ENCODE measurements around the gene VAV2. TPM values are rescaled to one million over a fixed set of nuclear protein-coding genes. Genes with fewer than 3 reads are reported as not detected.

Gene VAV2
- total RNA-seq, 3 donors from 2014 or later (not counting 1 experiment from before 2014, with no cell fraction given): 3.9 to 5.1 (median 4.8) TPM

DNA sequence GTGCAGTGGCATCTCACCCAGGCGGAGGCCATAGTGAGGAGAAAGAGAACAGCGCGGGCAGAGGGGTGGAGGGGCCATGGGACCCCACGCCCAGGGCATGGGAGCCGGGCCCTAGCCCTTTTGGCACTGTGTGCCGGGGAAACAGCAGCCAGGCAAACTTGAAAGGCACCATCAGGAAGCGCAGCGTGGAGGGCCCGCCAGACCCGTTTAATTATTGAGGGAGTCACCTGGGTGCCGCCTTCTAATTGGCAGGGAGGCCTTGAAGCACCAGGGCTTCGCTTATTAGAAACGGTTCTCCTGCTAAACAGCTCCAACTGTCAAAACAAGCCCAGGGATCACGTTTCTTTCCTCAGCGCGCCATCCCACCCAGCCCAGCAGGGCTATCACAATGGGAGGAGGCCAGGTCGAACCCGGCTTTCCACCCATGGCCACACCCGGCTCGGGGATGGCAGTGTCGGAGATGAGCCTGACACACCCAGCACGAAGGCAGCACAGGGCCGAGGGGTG lies 149.3 kb downstream of the VAV2 start:
- peaks cover 0 to 5% of the 10 kb centered on the region in 2 donors for H3K4me1 Mint-ChIP-seq
- Histone ChIP-seq H3K9me3 (ENCODE audit: control insufficient read depth, insufficient read depth, low read length) (no peaks in the 10 kb centered on the region), H3K36me3 (ENCODE audit: control insufficient read depth, insufficient read depth, low read length) (no peaks in the 10 kb centered on the region), H3K4me3 (ENCODE audit: low read length) (no peak overlapping the region), H3K27me3 (ENCODE audit: control insufficient read depth, insufficient read depth, low read length) (no peaks in the 10 kb centered on the region), H3K4me1 (ENCODE audit: control insufficient read depth, insufficient read depth, low read length) (peaks cover 6% of the 10 kb centered on the region), H3K27ac (ENCODE audit: low read length) (no peak overlapping the region)
- ATAC-seq: no peak
- intact Hi-C loops (cut with micrococcal nuclease): no loop called here
- no peak overlapping the region for H3K4me3 Mint-ChIP-seq
- TF ChIP-seq, protein P1, sequence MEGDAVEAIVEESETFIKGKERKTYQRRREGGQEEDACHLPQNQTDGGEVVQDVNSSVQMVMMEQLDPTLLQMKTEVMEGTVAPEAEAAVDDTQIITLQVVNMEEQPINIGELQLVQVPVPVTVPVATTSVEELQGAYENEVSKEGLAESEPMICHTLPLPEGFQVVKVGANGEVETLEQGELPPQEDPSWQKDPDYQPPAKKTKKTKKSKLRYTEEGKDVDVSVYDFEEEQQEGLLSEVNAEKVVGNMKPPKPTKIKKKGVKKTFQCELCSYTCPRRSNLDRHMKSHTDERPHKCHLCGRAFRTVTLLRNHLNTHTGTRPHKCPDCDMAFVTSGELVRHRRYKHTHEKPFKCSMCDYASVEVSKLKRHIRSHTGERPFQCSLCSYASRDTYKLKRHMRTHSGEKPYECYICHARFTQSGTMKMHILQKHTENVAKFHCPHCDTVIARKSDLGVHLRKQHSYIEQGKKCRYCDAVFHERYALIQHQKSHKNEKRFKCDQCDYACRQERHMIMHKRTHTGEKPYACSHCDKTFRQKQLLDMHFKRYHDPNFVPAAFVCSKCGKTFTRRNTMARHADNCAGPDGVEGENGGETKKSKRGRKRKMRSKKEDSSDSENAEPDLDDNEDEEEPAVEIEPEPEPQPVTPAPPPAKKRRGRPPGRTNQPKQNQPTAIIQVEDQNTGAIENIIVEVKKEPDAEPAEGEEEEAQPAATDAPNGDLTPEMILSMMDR (IDR thresholded peaks at IDR 0.05): no peak
- no peak for DNase-seq
- H3K27ac Mint-ChIP-seq: no peak overlapping the region
- no peaks in the 10 kb centered on the region for H3K27me3 Mint-ChIP-seq (ENCODE audit: low read depth in 2 of 2)
- no peaks in the 10 kb centered on the region for H3K36me3 Mint-ChIP-seq
- WGBS (ENCODE audit: insufficient coverage): 96% methylated on average over 23 of the region's 23 CpGs
- no peaks in the 10 kb centered on the region for H3K9me3 Mint-ChIP-seq

GRCh38 chr9:133842174-133842573 lies 149.9 kb downstream of the VAV2 start:
- H3K4me3 Mint-ChIP-seq: no peak overlapping the region
- no peaks in the 10 kb centered on the region for H3K27me3 Mint-ChIP-seq (ENCODE audit: low read depth in 2 of 2)
- no peak overlapping the region for H3K27ac ChIP-seq (ENCODE audit: low read length)
- no peak overlapping the region for H3K4me3 ChIP-seq (ENCODE audit: low read length)
- TF ChIP-seq, protein P1 (IDR thresholded peaks at IDR 0.05): no peak
- H3K27me3 ChIP-seq (ENCODE audit: control insufficient read depth, insufficient read depth, low read length): no peaks in the 10 kb centered on the region
- H3K9me3 ChIP-seq (ENCODE audit: control insufficient read depth, insufficient read depth, low read length): no peaks in the 10 kb centered on the region
- H3K9me3 Mint-ChIP-seq: no peaks in the 10 kb centered on the region
- no peak for ATAC-seq
- H3K4me1 Mint-ChIP-seq: peaks cover 0 to 5% of the 10 kb centered on the region in 2 donors
- WGBS (ENCODE audit: insufficient coverage): 94% methylated on average over 17 of the region's 17 CpGs
- intact Hi-C loops (cut with micrococcal nuclease): no loop called here
- H3K36me3 ChIP-seq (ENCODE audit: control insufficient read depth, insufficient read depth, low read length): no peaks in the 10 kb centered on the region
- DNase-seq: no peak
- peaks cover 6% of the 10 kb centered on the region for H3K4me1 ChIP-seq (ENCODE audit: control insufficient read depth, insufficient read depth, low read length)
- H3K27ac Mint-ChIP-seq: no peak overlapping the region
- H3K36me3 Mint-ChIP-seq: no peaks in the 10 kb centered on the region

DNA sequence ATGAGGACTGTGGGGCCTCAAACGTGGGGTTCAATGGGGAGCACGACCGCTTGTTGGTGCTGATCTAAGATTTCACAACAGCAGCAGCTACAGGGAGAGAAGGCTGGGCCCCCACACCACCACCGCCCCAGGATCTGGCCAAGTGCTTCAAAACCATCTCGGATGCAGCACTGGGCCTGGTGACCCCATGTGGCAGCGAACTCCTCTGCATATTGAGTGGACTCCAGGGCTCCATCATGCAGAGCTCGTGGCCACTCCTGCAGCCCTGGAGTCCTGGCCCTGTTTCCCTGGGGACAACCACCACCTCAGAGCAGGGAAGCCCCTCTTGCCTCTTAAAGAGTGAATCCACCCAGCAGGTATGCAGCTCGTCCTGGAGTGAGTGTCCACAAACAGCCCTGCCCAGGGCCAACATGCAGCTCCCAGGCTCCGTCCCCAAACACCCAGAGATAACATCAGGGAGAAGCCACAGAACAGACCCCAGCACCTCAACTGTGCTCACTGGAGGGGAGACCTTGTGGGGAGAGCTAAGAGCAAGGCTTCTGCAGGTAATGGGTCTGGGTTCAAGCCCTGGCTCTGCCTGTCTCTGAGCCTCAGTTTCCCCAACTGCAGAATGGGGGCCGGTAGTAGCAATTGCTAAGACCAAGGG lies 150.8 kb downstream of the VAV2 start:
- TF ChIP-seq, protein P1 (IDR thresholded peaks at IDR 0.05): no peak
- H3K27ac ChIP-seq (ENCODE audit: low read length): no peak overlapping the region
- no peak overlapping the region for H3K27ac Mint-ChIP-seq

More for the DNA sequence above, 150.8 kb downstream of the VAV2 start:
- Histone ChIP-seq H3K9me3 (ENCODE audit: control insufficient read depth, insufficient read depth, low read length) (no peaks in the 10 kb centered on the region), H3K4me1 (ENCODE audit: control insufficient read depth, insufficient read depth, low read length) (peaks cover 6% of the 10 kb centered on the region), H3K27me3 (ENCODE audit: control insufficient read depth, insufficient read depth, low read length) (no peaks in the 10 kb centered on the region), H3K36me3 (ENCODE audit: control insufficient read depth, insufficient read depth, low read length) (no peaks in the 10 kb centered on the region), H3K4me3 (ENCODE audit: low read length) (no peak overlapping the region)
- ATAC-seq (no peak), DNase-seq (no peak)
- Mint-ChIP-seq H3K36me3 (no peaks in the 10 kb centered on the region), H3K27me3 (ENCODE audit: low read depth in 2 of 2) (no peaks in the 10 kb centered on the region), H3K4me3 (no peak overlapping the region), H3K9me3 (no peaks in the 10 kb centered on the region), H3K4me1 (peaks cover 0 to 5% of the 10 kb centered on the region in 2 donors)
- 91% methylated on average over 10 of the region's 10 CpGs for WGBS (ENCODE audit: insufficient coverage)
- intact Hi-C loops (cut with micrococcal nuclease): no loop called here
